ENCODE measurements around the gene ARRDC2. TPM values are rescaled to one million over a fixed set of nuclear protein-coding genes. Genes with fewer than 3 reads are reported as not detected.

Gene ARRDC2
- total and polyA plus RNA-seq, 4 donors = 40.6 to 104 (median 71.5) TPM

Other genes with a start within 250 kb of the ARRDC2 start
- 1 to 10 TPM in 1 of 2 donors, under 1 TPM in 1; 0.42 to 1.9 TPM for gene B3GNT3, start 213.0 kb upstream of the ARRDC2 start, total RNA-seq
- gene B3GNT3, start 213.0 kb upstream of the ARRDC2 start, polyA plus RNA-seq = 1 to 10 TPM in 1 of 2 donors, not detected in 1; 4.5 TPM
- not detected for gene INSL3, start 186.7 kb upstream of the ARRDC2 start, total RNA-seq
- gene INSL3, start 186.7 kb upstream of the ARRDC2 start, polyA plus RNA-seq = not detected
- 10 to 100 TPM; 15.4 to 33.3 TPM for gene JAK3, start 160.2 kb upstream of the ARRDC2 start, total RNA-seq
- gene JAK3, start 160.2 kb upstream of the ARRDC2 start, polyA plus RNA-seq = 1 to 10 TPM; 2.3 to 2.6 TPM
- 1,000 to 10,000 TPM; 1,221 to 1,276 TPM for gene RPL18A, start 148.3 kb upstream of the ARRDC2 start, total RNA-seq
- 1,000 to 10,000 TPM; 2,303 to 3,237 TPM for gene RPL18A, start 148.3 kb upstream of the ARRDC2 start, polyA plus RNA-seq
- not detected for gene SLC5A5, start 136.2 kb upstream of the ARRDC2 start, total RNA-seq
- gene SLC5A5, start 136.2 kb upstream of the ARRDC2 start, polyA plus RNA-seq = under 1 TPM in 1 of 2 donors, not detected in 1; 0.03 TPM
- gene CCDC124, start 75.2 kb upstream of the ARRDC2 start, total RNA-seq = 10 to 100 TPM; 48.9 to 58.7 TPM
- gene CCDC124, start 75.2 kb upstream of the ARRDC2 start, polyA plus RNA-seq = 100 to 1,000 TPM; 123 to 162 TPM
- gene KCNN1, start 41.1 kb upstream of the ARRDC2 start, total RNA-seq = under 1 TPM in 1 of 2 donors, not detected in 1; 0.13 TPM
- under 1 TPM in 1 of 2 donors, not detected in 1; 0.13 TPM for gene KCNN1, start 41.1 kb upstream of the ARRDC2 start, polyA plus RNA-seq
- gene IL12RB1, start 78.8 kb downstream of the ARRDC2 start, total RNA-seq = 1 to 10 TPM; 1.7 to 2.6 TPM
- under 1 TPM; 0.69 to 0.75 TPM for gene IL12RB1, start 78.8 kb downstream of the ARRDC2 start, polyA plus RNA-seq
- 10 to 100 TPM; 21.5 to 25.2 TPM for gene MAST3, start 89.6 kb downstream of the ARRDC2 start, total RNA-seq
- 10 to 100 TPM in 1 of 2 donors, 1 to 10 TPM in 1; 4.4 to 32.7 TPM for gene MAST3, start 89.6 kb downstream of the ARRDC2 start, polyA plus RNA-seq
- gene PIK3R2, start 145.0 kb downstream of the ARRDC2 start, total RNA-seq = 10 to 100 TPM; 14.1 to 21.8 TPM
- 1 to 10 TPM; 1.8 to 5.1 TPM for gene PIK3R2, start 145.0 kb downstream of the ARRDC2 start, polyA plus RNA-seq
- 10 to 100 TPM; 85.2 to 92.7 TPM for gene IFI30, start 165.6 kb downstream of the ARRDC2 start, total RNA-seq
- 100 to 1,000 TPM in 1 of 2 donors, 10 to 100 TPM in 1; 35.0 to 107 TPM for gene IFI30, start 165.6 kb downstream of the ARRDC2 start, polyA plus RNA-seq
- 1 to 10 TPM; 5.7 to 6.2 TPM for gene MPV17L2, start 185.0 kb downstream of the ARRDC2 start, total RNA-seq
- gene MPV17L2, start 185.0 kb downstream of the ARRDC2 start, polyA plus RNA-seq = 10 to 100 TPM in 1 of 2 donors, 1 to 10 TPM in 1; 6.1 to 12.2 TPM
- 1 to 10 TPM; 3.4 to 3.8 TPM for gene RAB3A, start 195.9 kb downstream of the ARRDC2 start, total RNA-seq
- gene RAB3A, start 195.9 kb downstream of the ARRDC2 start, polyA plus RNA-seq = 1 to 10 TPM; 2.1 to 2.6 TPM
- gene PDE4C, start 218.3 kb downstream of the ARRDC2 start, total RNA-seq = 1 to 10 TPM; 1.7 to 2.3 TPM
- gene PDE4C, start 218.3 kb downstream of the ARRDC2 start, polyA plus RNA-seq = under 1 TPM; 0.03 to 0.25 TPM

Data from aorta (tissue), 4 donors.